Motor neuron (in vitro differentiated cells): ENCODE measurements around the gene RHBG. TPM values are rescaled to one million over a fixed set of nuclear protein-coding genes. Genes with fewer than 3 reads are reported as not detected.

Experiments used
- total RNA-seq, 8 experiments: library from RNA; unstranded; fragments of 300-600 nt; gene quantifications; 2 replicates each; pipeline versions ENCODE4 v1.2.3 to v1.2.4, GENCODE V29; 2022

RHBG gene
- total RNA-seq, 8 experiments from 2014 or later: 0.38 to 1.8 (median 0.50) TPM; not detected in 3

Other genes with a start within 250 kb of the RHBG start
- 1 to 10 TPM in 7 of 8 experiments, under 1 TPM in 1; 0.85 to 6.1 (median 2.7) TPM for gene SEMA4A, start 215.6 kb upstream of the RHBG start, total RNA-seq
- gene SLC25A44, start 175.1 kb upstream of the RHBG start, total RNA-seq: 10 to 100 TPM; 16.5 to 26.8 (median 20.9) TPM
- gene PMF1, start 156.2 kb upstream of the RHBG start, total RNA-seq: 100 to 1,000 TPM in 1 of 8 experiments, 10 to 100 TPM in 7; 19.8 to 131 (median 46.3) TPM
- gene BGLAP, start 127.0 kb upstream of the RHBG start, total RNA-seq: 1 to 10 TPM in 3 of 8 experiments, under 1 TPM in 5; 0.36 to 2.6 (median 0.93) TPM
- 1 to 10 TPM in 7 of 8 experiments, under 1 TPM in 1; 0.61 to 8.6 (median 2.6) TPM for gene PAQR6, start 121.2 kb upstream of the RHBG start, total RNA-seq
- 10 to 100 TPM; 34.5 to 78.8 (median 62.7) TPM for gene SMG5, start 86.4 kb upstream of the RHBG start, total RNA-seq
- gene TMEM79, start 84.9 kb upstream of the RHBG start, total RNA-seq: 1 to 10 TPM; 3.1 to 6.5 (median 4.8) TPM
- 100 to 1,000 TPM in 1 of 8 experiments, 10 to 100 TPM in 7; 16.3 to 138 (median 33.0) TPM for gene GLMP, start 73.5 kb upstream of the RHBG start, total RNA-seq
- gene VHLL, start 69.9 kb upstream of the RHBG start, total RNA-seq: 1 to 10 TPM in 1 of 8 experiments, under 1 TPM in 5, not detected in 2; 0.46 to 1.4 (median 0.67) TPM
- 100 to 1,000 TPM; 204 to 465 (median 351) TPM for gene CCT3, start 30.9 kb upstream of the RHBG start, total RNA-seq
- 1 to 10 TPM in 3 of 8 experiments, under 1 TPM in 3, not detected in 2; 0.22 to 8.3 (median 1.2) TPM for gene TSACC, start 30.7 kb upstream of the RHBG start, total RNA-seq
- gene MEF2D, start 131.6 kb downstream of the RHBG start, total RNA-seq: 10 to 100 TPM in 5 of 8 experiments, 1 to 10 TPM in 3; 6.6 to 28.6 (median 11.3) TPM
- 10 to 100 TPM in 3 of 8 experiments, 1 to 10 TPM in 3, under 1 TPM in 2; 0.20 to 11.6 (median 1.5) TPM for gene IQGAP3, start 203.4 kb downstream of the RHBG start, total RNA-seq
- 1 to 10 TPM in 1 of 8 experiments, under 1 TPM in 3, not detected in 4; 0.14 to 1.9 (median 0.58) TPM for gene TTC24, start 210.5 kb downstream of the RHBG start, total RNA-seq
- gene NAXE, start 222.6 kb downstream of the RHBG start, total RNA-seq: 100 to 1,000 TPM in 1 of 8 experiments, 10 to 100 TPM in 7; 50.1 to 168 (median 66.6) TPM
- 10 to 100 TPM; 14.7 to 50.1 (median 30.5) TPM for gene GPATCH4, start 232.3 kb downstream of the RHBG start, total RNA-seq